Measurements from ENCODE around the gene DPAGT1.

Gene DPAGT1

DNA sequence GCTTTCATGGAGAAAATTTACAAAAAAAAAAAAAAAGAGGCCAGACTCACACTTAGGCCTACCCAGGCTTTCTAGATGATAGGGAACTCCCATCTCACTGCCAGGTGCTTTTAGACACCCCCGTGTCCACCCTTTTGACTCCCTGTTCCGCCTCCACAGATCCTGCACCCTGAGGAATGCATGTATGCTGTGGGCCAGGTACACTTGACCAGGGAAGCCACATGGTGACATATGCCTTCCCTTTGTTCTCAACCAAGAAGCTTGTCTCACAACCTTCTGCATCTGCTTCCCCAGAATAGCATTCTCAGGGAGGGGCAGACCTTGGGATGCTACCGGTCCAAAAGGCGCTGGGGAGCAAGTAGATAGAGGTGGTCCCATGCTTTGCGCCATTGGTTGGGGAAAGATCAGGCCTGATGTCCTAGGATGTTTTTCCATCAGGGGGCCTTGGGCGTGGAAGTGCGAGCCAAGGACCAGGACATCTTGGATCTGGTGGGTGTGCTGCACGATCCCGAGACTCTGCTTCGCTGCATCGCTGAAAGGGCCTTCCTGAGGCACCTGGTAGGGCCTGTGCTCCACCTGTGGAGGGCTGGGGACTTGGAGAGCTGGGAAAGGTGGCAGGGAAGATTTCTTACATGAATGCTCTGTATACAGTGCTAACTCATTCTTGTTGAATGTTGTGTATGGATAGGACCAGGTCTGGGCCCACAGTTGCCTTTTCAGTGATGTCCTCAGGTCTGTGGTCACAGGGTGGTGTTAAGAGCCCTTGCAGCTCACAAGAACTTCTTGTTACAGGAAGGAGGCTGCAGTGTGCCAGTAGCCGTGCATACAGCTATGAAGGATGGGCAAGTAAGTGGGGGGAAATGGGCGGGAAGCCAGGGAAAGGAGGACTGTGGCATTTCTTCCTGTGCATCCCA, 9.4 kb downstream of the DPAGT1 start:
- TF ChIP-seq, protein P1, sequence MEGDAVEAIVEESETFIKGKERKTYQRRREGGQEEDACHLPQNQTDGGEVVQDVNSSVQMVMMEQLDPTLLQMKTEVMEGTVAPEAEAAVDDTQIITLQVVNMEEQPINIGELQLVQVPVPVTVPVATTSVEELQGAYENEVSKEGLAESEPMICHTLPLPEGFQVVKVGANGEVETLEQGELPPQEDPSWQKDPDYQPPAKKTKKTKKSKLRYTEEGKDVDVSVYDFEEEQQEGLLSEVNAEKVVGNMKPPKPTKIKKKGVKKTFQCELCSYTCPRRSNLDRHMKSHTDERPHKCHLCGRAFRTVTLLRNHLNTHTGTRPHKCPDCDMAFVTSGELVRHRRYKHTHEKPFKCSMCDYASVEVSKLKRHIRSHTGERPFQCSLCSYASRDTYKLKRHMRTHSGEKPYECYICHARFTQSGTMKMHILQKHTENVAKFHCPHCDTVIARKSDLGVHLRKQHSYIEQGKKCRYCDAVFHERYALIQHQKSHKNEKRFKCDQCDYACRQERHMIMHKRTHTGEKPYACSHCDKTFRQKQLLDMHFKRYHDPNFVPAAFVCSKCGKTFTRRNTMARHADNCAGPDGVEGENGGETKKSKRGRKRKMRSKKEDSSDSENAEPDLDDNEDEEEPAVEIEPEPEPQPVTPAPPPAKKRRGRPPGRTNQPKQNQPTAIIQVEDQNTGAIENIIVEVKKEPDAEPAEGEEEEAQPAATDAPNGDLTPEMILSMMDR (conservative IDR thresholded peaks at IDR 0.05), result no peak
- TF ChIP-seq ZFX (IDR thresholded peaks at IDR 0.05), result no peak
- peak overlapping the region; percentile 98 for H3K27ac ChIP-seq

DNA sequence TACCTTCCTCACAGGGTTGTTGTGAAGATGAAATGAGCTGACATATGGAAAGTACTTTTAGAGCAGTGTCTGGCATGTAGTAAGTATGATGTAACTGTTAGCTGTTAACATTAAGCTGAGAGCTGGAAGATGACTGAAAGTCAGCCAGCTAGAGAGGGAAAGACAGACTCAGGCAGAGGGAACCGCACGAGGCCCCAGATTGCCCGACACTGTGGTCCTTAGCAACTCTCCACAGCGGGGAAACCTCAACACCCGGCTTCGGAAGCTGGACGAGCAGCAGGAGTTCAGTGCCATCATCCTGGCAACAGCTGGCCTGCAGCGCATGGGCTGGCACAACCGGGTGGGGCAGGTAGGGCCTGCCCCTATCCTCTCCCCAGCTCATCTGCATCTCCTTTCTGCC, 10.5 kb downstream of the DPAGT1 start:
- H3K27ac ChIP-seq, result no peak overlapping the region

DNA sequence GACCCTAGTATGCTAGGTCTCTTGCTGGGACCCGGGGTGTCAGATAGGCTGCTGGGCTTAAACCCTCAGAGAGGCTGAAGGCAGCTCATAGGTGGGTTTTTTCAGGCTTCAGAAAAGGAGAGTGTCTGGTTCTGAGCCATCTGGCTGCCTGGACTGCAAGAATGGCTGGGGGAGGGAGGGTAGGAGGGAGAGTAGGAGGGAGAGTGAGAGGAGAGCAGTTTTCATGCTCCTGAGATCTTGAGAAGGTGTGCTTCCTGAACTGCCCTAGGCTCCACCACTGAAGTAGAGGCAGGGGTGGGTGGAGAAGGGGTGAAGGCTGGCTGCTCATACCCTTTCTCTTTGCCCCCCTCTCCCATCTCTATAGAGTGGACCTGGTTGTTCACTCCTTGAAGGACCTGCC, 12.3 kb downstream of the DPAGT1 start:
- no peak overlapping the region for H3K27ac ChIP-seq
- TF ChIP-seq, protein P1 (conservative IDR thresholded peaks at IDR 0.05), result no peak
- TF ChIP-seq ZFX (IDR thresholded peaks at IDR 0.05), result no peak

More for the DNA sequence above, 10.5 kb downstream of the DPAGT1 start:
- TF ChIP-seq, protein P1 (conservative IDR thresholded peaks at IDR 0.05), result no peak
- no peak for TF ChIP-seq ZFX (IDR thresholded peaks at IDR 0.05)

DNA sequence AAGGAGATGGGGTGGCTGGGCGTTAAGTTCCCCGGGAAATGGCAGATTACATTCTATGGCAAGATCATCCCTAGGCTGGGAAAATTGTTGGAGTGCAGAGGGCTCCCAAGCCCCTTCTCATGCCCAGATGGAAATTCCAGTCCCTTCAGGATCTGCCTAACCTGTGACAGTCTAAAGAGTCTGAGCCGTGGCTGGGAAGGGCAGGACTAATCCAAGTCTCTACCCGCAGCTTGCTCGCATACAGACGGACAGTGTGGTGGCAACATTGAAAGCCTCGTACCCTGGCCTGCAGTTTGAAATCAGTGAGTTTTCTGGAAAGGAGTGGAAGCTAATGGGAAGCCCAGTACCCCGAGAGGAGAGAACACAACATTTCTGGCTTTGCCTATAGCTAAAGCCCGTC, 13.2 kb downstream of the DPAGT1 start:
- no peak overlapping the region; the same call in 1 of the 2 replicates for H3K27ac ChIP-seq
- TF ChIP-seq, protein P1 (conservative IDR thresholded peaks at IDR 0.05), result no peak
- no peak for TF ChIP-seq ZFX (IDR thresholded peaks at IDR 0.05)

DNA sequence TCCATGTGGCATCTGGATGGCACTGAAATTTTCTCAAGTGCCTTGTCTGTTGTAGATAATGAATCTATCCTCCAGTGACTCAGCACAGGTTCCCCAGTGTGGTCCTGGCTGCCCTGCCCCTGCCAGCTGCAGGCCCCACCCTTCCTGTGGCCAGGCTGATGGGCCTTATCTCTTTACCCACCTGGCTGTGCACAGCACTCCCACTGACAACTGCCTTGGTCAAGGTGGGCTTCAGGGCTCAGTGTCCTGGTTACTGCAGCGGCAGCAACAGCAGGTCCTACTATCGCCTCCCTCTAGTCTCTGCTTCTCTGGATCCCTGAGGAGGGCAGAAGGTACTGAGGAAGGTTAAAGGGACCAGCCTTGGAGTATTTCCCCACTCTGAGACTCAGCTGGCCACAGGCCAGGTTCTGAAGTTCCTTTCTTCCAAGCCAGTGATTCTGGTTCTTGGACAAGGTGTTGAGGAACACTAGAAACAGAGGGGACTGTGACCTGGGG, 13.9 kb downstream of the DPAGT1 start:
- peak overlapping the region; percentile 1; the same call in 1 of the 2 replicates for H3K27ac ChIP-seq
- TF ChIP-seq, protein P1 (conservative IDR thresholded peaks at IDR 0.05), result no peak
- no peak for TF ChIP-seq ZFX (IDR thresholded peaks at IDR 0.05)

DNA sequence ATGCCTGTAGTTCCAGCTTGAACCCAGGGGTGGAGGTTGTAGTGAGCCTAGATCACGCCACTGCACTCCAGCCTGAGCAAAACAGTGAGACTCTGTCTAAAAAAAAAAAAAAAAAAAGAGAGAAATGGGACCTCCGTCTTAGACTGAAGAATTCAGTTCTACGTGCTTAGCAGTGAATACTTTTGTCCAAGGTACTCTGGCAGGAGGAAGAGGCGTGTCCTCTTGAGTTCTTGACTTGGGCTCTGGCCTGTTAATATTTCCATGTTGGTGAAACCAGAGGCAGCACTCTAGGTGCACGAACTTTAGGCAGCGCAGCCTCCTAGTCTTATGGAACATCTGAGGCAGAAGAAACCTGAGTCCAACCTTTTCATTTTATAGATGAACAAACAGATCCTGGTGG, 14.5 kb downstream of the DPAGT1 start:
- TF ChIP-seq, protein P1 (conservative IDR thresholded peaks at IDR 0.05), result no peak
- TF ChIP-seq ZFX (IDR thresholded peaks at IDR 0.05), result no peak
- no peak overlapping the region for H3K27ac ChIP-seq

DNA sequence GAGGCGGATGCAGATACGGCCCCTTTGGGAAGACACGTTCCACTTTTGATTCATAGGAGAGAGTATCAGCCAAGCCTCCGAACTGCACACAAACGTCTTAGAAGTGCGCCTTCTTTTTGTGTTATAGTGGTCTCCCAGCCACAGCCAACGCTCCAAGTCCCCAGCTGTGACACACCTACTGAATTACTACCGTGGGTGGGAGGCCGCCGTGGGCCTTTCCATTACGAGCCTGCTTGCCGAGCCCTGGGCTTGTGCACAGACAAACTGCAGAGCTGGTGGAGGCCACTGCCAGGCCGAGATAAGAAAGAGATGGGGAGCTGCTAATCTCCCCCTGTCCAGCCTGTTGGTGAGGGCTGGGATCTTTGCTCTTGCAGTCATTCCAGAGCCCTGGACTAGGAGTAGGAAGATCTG, 16.2 kb downstream of the DPAGT1 start:
- H3K27ac ChIP-seq, result peak overlapping the region; percentile 85
- TF ChIP-seq ZFX (IDR thresholded peaks at IDR 0.05), result no peak
- TF ChIP-seq, protein P1 (conservative IDR thresholded peaks at IDR 0.05), result no peak
